HEK293T (cell line): ENCODE results near the gene ARMC6.

Experiments used
- CTCF ChIA-PET: fragments of 350-600 bp; formaldehyde crosslinking; extraction: SDS; loops from one replicate; lab custom pipeline; 2021; ENCODE audit warnings: antibody characterized with exemption, inconsistent platforms; lab: Yijun Ruan, JAX
- POLR2A ChIA-PET: fragments of 350-600 bp; formaldehyde crosslinking; extraction: SDS; loops from one replicate; lab custom pipeline; 2020; ENCODE audit warnings: antibody characterized with exemption, inconsistent platforms; lab: Yijun Ruan, JAX
- DNase-seq: peaks from one replicate; pipeline ENCODE4 v3.0.0; 2012; ENCODE audit warnings: mixed read lengths; ENCODE audit errors: extremely low spot score
- ARNT ChIP-seq: fragments of 450-650 bp; IDR thresholded peaks from 2 replicates; pipeline ENCODE4 v1.6.1; 2017; ENCODE audit warnings: mild to moderate bottlenecking
- BHLHE40 ChIP-seq: fragments of 450-650 bp; IDR thresholded peaks from 2 replicates; pipeline ENCODE4 v1.6.1; 2016; ENCODE audit warnings: mild to moderate bottlenecking, moderate library complexity, borderline replicate concordance
- CTBP1 ChIP-seq: fragments of 450-650 bp; IDR thresholded peaks from 2 replicates; pipeline ENCODE4 v1.6.1; 2016; ENCODE audit warnings: borderline replicate concordance
- ELF4 ChIP-seq: fragments of 450-650 bp; IDR thresholded peaks from 2 replicates; pipeline ENCODE4 v1.6.1; 2017; ENCODE audit warnings: antibody characterized with exemption
- FOXA1 ChIP-seq: fragments of 450-650 bp; IDR thresholded peaks from 2 replicates; pipeline ENCODE4 v1.6.1; 2016; ENCODE audit warnings: mild to moderate bottlenecking
- FOXK2 ChIP-seq: fragments of 450-650 bp; IDR thresholded peaks from 2 replicates; pipeline ENCODE4 v1.6.1; 2016; ENCODE audit warnings: mild to moderate bottlenecking
- FOXM1 ChIP-seq: fragments of 450-650 bp; IDR thresholded peaks from 2 replicates; pipeline ENCODE4 v1.6.1; 2017; ENCODE audit warnings: mild to moderate bottlenecking, borderline replicate concordance
- HDGF ChIP-seq: fragments of 450-650 bp; IDR thresholded peaks from 2 replicates; pipeline ENCODE4 v1.6.1; 2017; ENCODE audit warnings: antibody characterized with exemption, borderline replicate concordance
- L3MBTL2 ChIP-seq: fragments of 450-650 bp; conservative IDR thresholded peaks from 2 replicates; pipeline ENCODE4 v1.6.1; 2016; ENCODE audit warnings: mild to moderate bottlenecking
- LEF1 ChIP-seq: fragments of 450-650 bp; IDR thresholded peaks from 2 replicates; pipeline ENCODE4 v1.6.1; 2017; ENCODE audit warnings: mild to moderate bottlenecking, borderline replicate concordance
- NFRKB ChIP-seq: fragments of 450-650 bp; IDR thresholded peaks from 2 replicates; pipeline ENCODE4 v1.6.1; 2016; ENCODE audit warnings: mild to moderate bottlenecking, moderate library complexity
- SP1 ChIP-seq: fragments of 450-650 bp; IDR thresholded peaks from 2 replicates; pipeline ENCODE4 v1.6.1; 2017
- SUZ12 ChIP-seq: fragments of 450-650 bp; IDR thresholded peaks from 2 replicates; pipeline ENCODE4 v1.6.1; 2016; ENCODE audit warnings: mild to moderate bottlenecking
- TARDBP ChIP-seq: fragments of 450-650 bp; IDR thresholded peaks from 2 replicates; pipeline ENCODE4 v1.6.1; 2016
- ZNF384 ChIP-seq: fragments of 450-650 bp; IDR thresholded peaks from 2 replicates; pipeline ENCODE4 v1.6.1; 2016
- TF ChIP-seq, protein P1 (sequence below): fragments of 450-650 bp; IDR thresholded peaks from 2 replicates; pipeline ENCODE4 v1.6.1; 2016

The ARMC6 gene

DNA sequence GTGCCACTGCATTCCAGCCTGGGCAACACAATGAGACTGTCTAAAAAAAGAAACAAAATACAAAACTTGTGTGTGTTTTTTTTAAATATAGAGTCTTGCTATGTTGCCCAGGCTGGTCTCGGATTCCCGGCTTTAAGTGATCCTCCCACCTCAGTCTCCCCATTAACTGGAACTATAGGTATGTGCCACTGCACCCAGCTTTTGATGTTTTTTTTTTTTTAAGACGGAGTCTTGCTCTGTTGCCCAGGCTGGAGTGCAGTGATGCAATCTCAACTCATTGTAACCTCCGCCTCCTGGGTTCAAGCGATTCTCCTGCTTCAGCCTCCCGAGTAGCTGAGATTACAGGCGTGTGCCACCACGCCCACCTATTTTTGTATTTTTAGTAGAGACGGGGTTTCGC, 37.1 kb upstream of the ARMC6 start:
- TF ChIP-seq, protein P1, sequence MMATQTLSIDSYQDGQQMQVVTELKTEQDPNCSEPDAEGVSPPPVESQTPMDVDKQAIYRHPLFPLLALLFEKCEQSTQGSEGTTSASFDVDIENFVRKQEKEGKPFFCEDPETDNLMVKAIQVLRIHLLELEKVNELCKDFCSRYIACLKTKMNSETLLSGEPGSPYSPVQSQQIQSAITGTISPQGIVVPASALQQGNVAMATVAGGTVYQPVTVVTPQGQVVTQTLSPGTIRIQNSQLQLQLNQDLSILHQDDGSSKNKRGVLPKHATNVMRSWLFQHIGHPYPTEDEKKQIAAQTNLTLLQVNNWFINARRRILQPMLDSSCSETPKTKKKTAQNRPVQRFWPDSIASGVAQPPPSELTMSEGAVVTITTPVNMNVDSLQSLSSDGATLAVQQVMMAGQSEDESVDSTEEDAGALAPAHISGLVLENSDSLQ = no peak
- DNase-seq = no peak
- ChIA-PET POLR2A (interaction anchor here (1.7 kb wide), 1 partner anchor 77 kb away, joined by 3 read pairs; the partner anchor contains the start of genes COPE and DDX49), CTCF (interaction anchor here (1.2 to 1.7 kb wide), 2 partner anchors 10 to 19 kb away, joined by 3 to 11 read pairs; no protein-coding TSS in a partner anchor)

GRCh38 chr19:18996796-18997394, 36.5 kb upstream of the ARMC6 start:
- no peak for TF ChIP-seq ARNT
- no peak for TF ChIP-seq L3MBTL2
- CTCF ChIA-PET = interaction anchor here (1.7 kb wide), 1 partner anchor 10 kb away, joined by 11 read pairs; no protein-coding TSS in a partner anchor

DNA sequence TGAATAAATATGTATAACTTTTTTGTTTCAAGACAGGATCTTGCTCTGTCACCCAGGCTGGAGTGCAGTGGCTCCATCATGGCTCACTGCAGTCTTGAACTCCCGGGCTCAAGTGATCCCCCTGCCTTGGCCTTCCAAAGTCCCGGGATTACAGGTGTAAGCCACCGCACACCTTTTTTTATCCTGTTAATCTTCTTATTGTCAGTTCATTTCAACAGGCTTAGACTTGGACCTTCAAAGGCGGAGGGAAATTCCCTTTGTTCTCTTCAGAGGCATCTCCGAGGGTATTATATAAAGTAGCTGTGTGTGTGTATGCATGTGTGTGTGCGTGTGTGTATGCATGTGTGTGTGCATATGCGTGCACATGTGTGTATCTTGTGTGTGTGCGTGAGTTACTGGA, 35.1 kb upstream of the ARMC6 start:
- TF ChIP-seq FOXM1 (no peak), SP1 (no peak), CTBP1 (no peak), NFRKB (no peak), SUZ12 (no peak)
- DNase-seq = no peak
- CTCF ChIA-PET = interaction anchor here (1.4 kb wide), 1 partner anchor 12 kb away, joined by 4 read pairs; no protein-coding TSS in a partner anchor
- POLR2A ChIA-PET = no interaction called here

More at GRCh38 chr19:18996796-18997394, 36.5 kb upstream of the ARMC6 start:
- POLR2A ChIA-PET = no interaction called here
- DNase-seq = no peak

GRCh38 chr19:18999016-18999758, 34.2 kb upstream of the ARMC6 start:
- no peak for DNase-seq
- ChIA-PET CTCF (interaction anchor here (1.4 kb wide), 1 partner anchor 12 kb away, joined by 4 read pairs; no protein-coding TSS in a partner anchor), POLR2A (no interaction called here)
- TF ChIP-seq SUZ12 (no peak), ZNF384 (no peak), FOXM1 (no peak), FOXK2 (no peak), TARDBP (no peak), NFRKB (no peak), HDGF (no peak), LEF1 (no peak), CTBP1 (no peak), SP1 (no peak), BHLHE40 (no peak), ARNT (no peak), ELF4 (no peak), FOXA1 (no peak)
- TF ChIP-seq, protein P1 = no peak

GRCh38 chr19:18999896-19000620, 33.3 kb upstream of the ARMC6 start:
- POLR2A ChIA-PET = no interaction called here
- DNase-seq = no peak
- CTCF ChIA-PET = no interaction called here
- no peak for TF ChIP-seq ARNT
- TF ChIP-seq, protein P1 = no peak
- TF ChIP-seq SUZ12 = no peak
- TF ChIP-seq BHLHE40 = no peak
- TF ChIP-seq ZNF384 = no peak
- no peak for TF ChIP-seq TARDBP
- no peak for TF ChIP-seq FOXK2
- no peak for TF ChIP-seq HDGF
- no peak for TF ChIP-seq FOXA1
- no peak for TF ChIP-seq ELF4
- no peak for TF ChIP-seq LEF1
- TF ChIP-seq L3MBTL2 = no peak
- TF ChIP-seq SP1 = no peak
- no peak for TF ChIP-seq FOXM1
- TF ChIP-seq NFRKB = no peak
- TF ChIP-seq CTBP1 = no peak

- ChIA-PET POLR2A (no interaction called here), CTCF (no interaction called here)
- DNase-seq = no peak
- no peak for TF ChIP-seq NFRKB
- no peak for TF ChIP-seq LEF1
- no peak for TF ChIP-seq ELF4
- no peak for TF ChIP-seq CTBP1
- TF ChIP-seq L3MBTL2 = no peak
- no peak for TF ChIP-seq SP1
- no peak for TF ChIP-seq SUZ12
- TF ChIP-seq ARNT = no peak
- TF ChIP-seq FOXA1 = no peak
- TF ChIP-seq TARDBP = no peak
- no peak for TF ChIP-seq BHLHE40
- no peak for TF ChIP-seq FOXK2
- TF ChIP-seq HDGF = no peak
- no peak for TF ChIP-seq ZNF384
- TF ChIP-seq, protein P1 = no peak
- no peak for TF ChIP-seq FOXM1
Observed at GRCh38 chr19:19004144-19004543, 29.3 kb upstream of the ARMC6 start.
